Gastroesophageal sphincter (tissue), 4 donors: ENCODE results near the gene G6PC3. TPM values are rescaled to one million over a fixed set of nuclear protein-coding genes. Genes with fewer than 3 reads are reported as not detected.
"Not testable (repeated sequence)": the region's sequence is repeated elsewhere in the genome, so short reads cannot be mapped to it uniquely, and the experiment has no call there.

ENCODE experiments used
- ATAC-seq: fragments of 150-250 bp; one replicate; pipeline ENCODE4 v1.9.1; 2016; ENCODE audit warnings: mild to moderate bottlenecking, moderate library complexity
- H3K27ac ChIP-seq, 4 donors: fragments of 200-600 bp; sonication (generic) in 3 of 4; 1 replicate in 3 of 4; 2 replicates in 1 of 4; pipeline ENCODE4 v1.5.1; 2016 to 2019
- H3K27me3 ChIP-seq: fragments of 200-600 bp; sonication (generic); one replicate; pipeline ENCODE4 v1.5.1; 2019
- H3K36me3 ChIP-seq, 2 donors: fragments of 200-600 bp; sonication (generic); one replicate each; pipeline ENCODE4 v1.5.1; 2019; ENCODE audit warnings: control low read depth in 1 of 2
- H3K4me1 ChIP-seq, 3 donors: fragments of 200-600 bp; sonication (generic); 1 replicate in 2 of 3; 2 replicates in 1 of 3; pipeline ENCODE4 v1.5.1; 2016 to 2019; ENCODE audit warnings: control low read depth in 2 of 3
- H3K4me3 ChIP-seq, 2 donors: fragments of 200-600 bp; sonication (generic); one replicate each; pipeline ENCODE4 v1.5.1; 2019; ENCODE audit warnings: mild to moderate bottlenecking in 1 of 2, moderate library complexity in 1 of 2
- H3K9me3 ChIP-seq, 3 donors: fragments of 200-600 bp; sonication (generic); one replicate each; pipeline ENCODE4 v1.5.1; 2017 to 2019; ENCODE audit warnings: control low read depth in 2 of 3
- EP300 ChIP-seq: sonication (generic); formaldehyde crosslinking; IDR thresholded peaks from one replicate; pipeline ENCODE4 v1.6.1; 2017; ENCODE audit warnings: antibody characterized with exemption, mild to moderate bottlenecking
- POLR2A ChIP-seq, 2 donors: fragments of 450-650 bp; IDR thresholded peaks; one replicate each; pipeline ENCODE4 v1.6.1; 2017; ENCODE audit warnings: antibody characterized with exemption in 2 of 2, mild to moderate bottlenecking in 2 of 2, moderate library complexity in 1 of 2
- POLR2AphosphoS5 ChIP-seq: sonication (generic); formaldehyde crosslinking; IDR thresholded peaks from one replicate; pipeline ENCODE4 v1.6.1; 2017; ENCODE audit warnings: antibody characterized with exemption
- WGBS, 2 donors: methylation state at CpG; one replicate each; pipeline ENCODE4 v1.1.5; 2018; ENCODE audit warnings: low coverage in 1 of 2; 5-methylcytosine and 5-hydroxymethylcytosine counted together
- total RNA-seq, 4 donors: library from RNA; depleted of rRNA; stranded (reverse); fragments of >200 nt; gene quantifications; one replicate each; pipeline ENCODE4 v1.1.0, GENCODE V29; 2016
- TF ChIP-seq, protein P1 (sequence below), 4 experiments: fragments of 200-600 bp in 2 of 4; fragments of 450-650 bp in 2 of 4; sonication (generic) in 1 of 4; IDR thresholded peaks; one replicate each; pipeline ENCODE4 v1.5.1; 2017 to 2019; ENCODE audit warnings: antibody characterized with exemption in 4 of 4, mild to moderate bottlenecking in 2 of 4, moderate library complexity in 2 of 4

Gene G6PC3
- total RNA-seq, 4 donors from 2014 or later, result 22.1 to 27.5 (median 26.2) TPM

DNA sequence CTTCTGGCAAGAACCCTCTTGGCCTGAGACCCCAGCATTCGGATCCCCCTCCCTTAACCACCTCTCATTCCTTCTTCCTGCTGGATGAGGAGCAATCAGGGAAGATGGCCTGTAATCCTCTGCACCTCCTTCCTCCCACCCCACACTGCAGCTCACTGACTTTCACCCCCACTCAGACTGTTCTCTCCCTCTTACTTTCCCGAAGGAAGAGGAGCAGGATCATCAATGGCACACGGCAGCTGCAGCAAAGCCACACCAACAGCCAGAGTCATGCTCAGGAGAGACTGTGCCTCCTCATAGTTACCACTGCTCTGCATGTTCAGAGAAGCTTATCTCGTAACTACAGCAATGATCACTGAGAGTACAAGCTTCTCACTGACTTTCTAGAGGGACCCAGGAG is 45.7 kb upstream of the G6PC3 start:
- no peak overlapping the region for H3K4me3 ChIP-seq
- H3K9me3 ChIP-seq, result no peaks in the 10 kb centered on the region
- H3K27me3 ChIP-seq, result no peaks in the 10 kb centered on the region
- TF ChIP-seq POLR2AphosphoS5, result no peak
- 65 to 70% methylated on average over 2 to 4 of the region's 4 CpGs for WGBS, 2 donors
- ATAC-seq, result no peak
- H3K4me1 ChIP-seq, result no peaks in the 10 kb centered on the region
- no peak overlapping the region for H3K27ac ChIP-seq
- H3K36me3 ChIP-seq, result peaks cover 0 to 51% of the 10 kb centered on the region in 2 donors

DNA sequence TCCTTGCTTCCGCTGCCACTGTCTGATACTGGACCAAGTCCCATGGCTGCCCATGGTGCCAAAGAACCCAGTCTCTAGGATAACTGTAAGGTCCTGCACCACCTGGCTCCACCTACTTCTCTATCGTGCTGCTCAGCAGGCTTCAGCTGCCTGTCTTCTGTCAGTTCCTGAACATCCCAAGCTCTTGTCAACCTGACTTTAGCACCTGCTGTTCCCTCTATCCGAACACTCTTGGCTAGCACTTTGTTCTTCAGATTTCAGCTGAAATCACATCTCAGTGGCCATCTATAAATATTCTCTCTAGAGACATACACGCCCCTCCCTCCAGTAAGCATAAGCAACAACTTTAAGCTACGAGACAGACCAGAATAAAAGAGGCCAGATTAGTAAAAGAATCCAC is 40.8 kb upstream of the G6PC3 start:
- Histone ChIP-seq H3K27ac (no peak overlapping the region), H3K4me1 (no peaks in the 10 kb centered on the region), H3K27me3 (no peaks in the 10 kb centered on the region), H3K9me3 (no peaks in the 10 kb centered on the region), H3K36me3 (peaks cover 0 to 74% of the 10 kb centered on the region in 2 donors), H3K4me3 (no peak overlapping the region)
- ATAC-seq, result no peak
- WGBS, 2 donors, result 76 to 81% methylated on average over 3 of the region's 5 CpGs
- TF ChIP-seq EP300 (no peak), POLR2A (IDR thresholded peaks at IDR 0.05) (no peak), POLR2AphosphoS5 (no peak)
- TF ChIP-seq, protein P1, sequence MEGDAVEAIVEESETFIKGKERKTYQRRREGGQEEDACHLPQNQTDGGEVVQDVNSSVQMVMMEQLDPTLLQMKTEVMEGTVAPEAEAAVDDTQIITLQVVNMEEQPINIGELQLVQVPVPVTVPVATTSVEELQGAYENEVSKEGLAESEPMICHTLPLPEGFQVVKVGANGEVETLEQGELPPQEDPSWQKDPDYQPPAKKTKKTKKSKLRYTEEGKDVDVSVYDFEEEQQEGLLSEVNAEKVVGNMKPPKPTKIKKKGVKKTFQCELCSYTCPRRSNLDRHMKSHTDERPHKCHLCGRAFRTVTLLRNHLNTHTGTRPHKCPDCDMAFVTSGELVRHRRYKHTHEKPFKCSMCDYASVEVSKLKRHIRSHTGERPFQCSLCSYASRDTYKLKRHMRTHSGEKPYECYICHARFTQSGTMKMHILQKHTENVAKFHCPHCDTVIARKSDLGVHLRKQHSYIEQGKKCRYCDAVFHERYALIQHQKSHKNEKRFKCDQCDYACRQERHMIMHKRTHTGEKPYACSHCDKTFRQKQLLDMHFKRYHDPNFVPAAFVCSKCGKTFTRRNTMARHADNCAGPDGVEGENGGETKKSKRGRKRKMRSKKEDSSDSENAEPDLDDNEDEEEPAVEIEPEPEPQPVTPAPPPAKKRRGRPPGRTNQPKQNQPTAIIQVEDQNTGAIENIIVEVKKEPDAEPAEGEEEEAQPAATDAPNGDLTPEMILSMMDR (IDR thresholded peaks at IDR 0.05), result no peak

- no peak for ATAC-seq
- H3K27me3 ChIP-seq, result no peaks in the 10 kb centered on the region
- H3K36me3 ChIP-seq, result peaks cover 0 to 66% of the 10 kb centered on the region in 2 donors
- no peak overlapping the region for H3K4me3 ChIP-seq
- WGBS, 2 donors, result 78 to 85% methylated on average over 3 of the region's 3 CpGs
- no peaks in the 10 kb centered on the region for H3K9me3 ChIP-seq
- no peak for TF ChIP-seq EP300
- no peak for TF ChIP-seq POLR2AphosphoS5
- TF ChIP-seq, protein P1 (IDR thresholded peaks at IDR 0.05), result no peak
- no peak for TF ChIP-seq POLR2A (IDR thresholded peaks at IDR 0.05)
- H3K27ac ChIP-seq, result no peak overlapping the region
- no peaks in the 10 kb centered on the region for H3K4me1 ChIP-seq
Measured at GRCh38 chr17:44030482-44030881, 40.1 kb upstream of the G6PC3 start.

- Histone ChIP-seq H3K4me1 (peaks cover 0 to 5% (median 0%) of the 10 kb centered on the region in 3 donors), H3K9me3 (no peaks in the 10 kb centered on the region), H3K4me3 (no peak overlapping the region), H3K27ac (no peak overlapping the region), H3K27me3 (no peaks in the 10 kb centered on the region), H3K36me3 (peaks cover 4 to 81% of the 10 kb centered on the region in 2 donors)
- no peak for ATAC-seq
- TF ChIP-seq, protein P1 (IDR thresholded peaks at IDR 0.05), result no peak
- TF ChIP-seq POLR2AphosphoS5, result no peak
- no peak for TF ChIP-seq EP300
- TF ChIP-seq POLR2A (IDR thresholded peaks at IDR 0.05), result no peak
- 86% methylated on average over 3 of the region's 3 CpGs; no CpG with 5 or more reads in 1 of the 2 donors for WGBS, 2 donors
Measured at GRCh38 chr17:44033861-44034408, 36.6 kb upstream of the G6PC3 start.

GRCh38 chr17:44034688-44035087 is 35.8 kb upstream of the G6PC3 start:
- not testable (repeated sequence) for H3K4me3 ChIP-seq, H3K27me3 ChIP-seq, H3K4me1 ChIP-seq, ATAC-seq, H3K9me3 ChIP-seq, H3K27ac ChIP-seq
- WGBS, 2 donors, result no CpG with 5 or more reads among the region's 3 CpGs
- H3K36me3 ChIP-seq, result peaks cover 4 to 79% of the 10 kb centered on the region in 2 donors

DNA sequence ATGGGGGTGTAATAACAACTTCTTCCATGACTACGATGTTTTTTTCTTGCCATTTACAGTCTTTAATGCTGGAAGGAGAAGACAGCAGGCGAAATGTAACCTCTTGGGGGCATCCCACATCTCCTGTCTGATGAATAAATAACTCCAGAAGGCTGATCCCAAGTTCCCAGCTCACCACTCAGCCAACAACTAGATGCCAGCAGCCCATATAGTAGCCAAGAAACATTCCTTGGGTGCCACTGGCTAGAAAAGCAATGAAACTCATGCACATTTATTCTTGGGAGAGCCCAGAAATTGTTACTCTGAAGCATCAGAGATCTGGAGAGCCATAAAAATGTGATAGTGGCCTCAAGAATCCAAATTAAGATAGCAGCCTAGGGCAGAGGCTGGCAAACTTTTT is 33.1 kb upstream of the G6PC3 start:
- no peaks in the 10 kb centered on the region for H3K27me3 ChIP-seq
- ATAC-seq, result no peak
- H3K4me3 ChIP-seq, result no peak overlapping the region
- H3K27ac ChIP-seq, result no peak overlapping the region
- peaks cover 4 to 58% of the 10 kb centered on the region in 2 donors for H3K36me3 ChIP-seq
- H3K4me1 ChIP-seq, result peaks cover 10 to 35% (median 16%) of the 10 kb centered on the region in 3 donors
- TF ChIP-seq, protein P1 (IDR thresholded peaks at IDR 0.05), result no peak
- TF ChIP-seq POLR2AphosphoS5, result no peak
- TF ChIP-seq POLR2A (IDR thresholded peaks at IDR 0.05), result no peak
- no peak for TF ChIP-seq EP300
- WGBS, 2 donors, result 50 to 70% methylated on average over 1 to 2 of the region's 2 CpGs
- no peaks in the 10 kb centered on the region for H3K9me3 ChIP-seq
